H1 (cell line): ENCODE measurements around the gene STK39. TPM values are rescaled to one million over a fixed set of nuclear protein-coding genes. Genes with fewer than 3 reads are reported as not detected.

Experiments used
- CTCF ChIA-PET: fragments of 300-600 bp; sonication (Branson Sonifier 250); formaldehyde crosslinking; loops from one replicate; lab custom pipeline; 2021; ENCODE audit not compliant: partially characterized antibody; lab: Charles Lee
- POLR2A ChIA-PET: fragments of 300-600 bp; sonication (Branson Sonifier 250); formaldehyde crosslinking; loops from one replicate; lab custom pipeline; 2021; ENCODE audit warnings: inconsistent platforms; ENCODE audit not compliant: partially characterized antibody; lab: Charles Lee
- DNase-seq, 2 experiments: peaks; one replicate each; pipeline versions ENCODE4 v3.0.0 to v3.0.0-alpha.2; 2010 to 2022; ENCODE audit warnings: low spot score in 2 of 2, low read depth in 1 of 2, mixed read lengths in 1 of 2
- FAIRE-seq: peaks from 2 replicates; lab custom pipeline; 2011; peaks lifted over from hg19 to GRCh38; lab: Jason Lieb, UNC
- H2AFZ ChIP-seq: 2 replicates; pipeline ENCODE4 v1.8.1; 2012; ENCODE audit warnings: low read length, inconsistent platforms
- H2AK5ac ChIP-seq: 2 replicates; pipeline ENCODE4 v1.6.1; 2013; ENCODE audit warnings: low read depth, low read length
- H2BK120ac ChIP-seq: replicated peaks from 2 replicates; pipeline ENCODE3; 2013; ENCODE audit warnings: low read depth, low read length, inconsistent platforms
- H2BK12ac ChIP-seq: 2 replicates; pipeline ENCODE4 v1.6.1; 2013; ENCODE audit warnings: low read depth, low read length
- H2BK15ac ChIP-seq: 2 replicates; pipeline ENCODE4 v1.6.1; 2013; ENCODE audit warnings: low read length
- H2BK20ac ChIP-seq: 2 replicates; pipeline ENCODE4 v1.6.1; 2013; ENCODE audit warnings: low read length
- H2BK5ac ChIP-seq: 2 replicates; pipeline ENCODE4 v1.6.1; 2013; ENCODE audit warnings: low read depth, low read length
- H3K14ac ChIP-seq: 2 replicates; pipeline ENCODE4 v1.6.1; 2013; ENCODE audit warnings: inconsistent platforms; ENCODE audit not compliant: insufficient read length
- H3K18ac ChIP-seq: 2 replicates; pipeline ENCODE4 v1.6.1; 2013; ENCODE audit warnings: low read length; ENCODE audit errors: extremely low read depth
- H3K23ac ChIP-seq: 2 replicates; pipeline ENCODE4 v1.6.1; 2013; ENCODE audit warnings: inconsistent platforms; ENCODE audit not compliant: insufficient read length
- H3K23me2 ChIP-seq: 2 replicates; pipeline ENCODE4 v1.6.1; 2013; ENCODE audit warnings: low read depth, low read length
- H3K27ac ChIP-seq: 2 replicates; pipeline ENCODE4 v1.6.1; 2011; ENCODE audit warnings: low read depth, low read length, inconsistent platforms
- H3K27me3 ChIP-seq, 4 experiments: replicated peaks in 1 of 4; 1 replicate in 1 of 4; 2 replicates in 3 of 4; pipeline versions ENCODE4 v1.6.1 to v1.8.1; 2011 to 2013; ENCODE audit warnings: low read length in 3 of 4, mild to moderate bottlenecking in 3 of 4, inconsistent platforms in 2 of 4, mixed read lengths in 2 of 4, moderate library complexity in 1 of 4; ENCODE audit not compliant: control insufficient read depth in 3 of 4, insufficient read depth in 3 of 4; ENCODE audit errors: extremely low read depth in 1 of 4
- H3K36me3 ChIP-seq, 4 experiments: 2 replicates each; pipeline versions ENCODE4 v1.6.1 to v1.8.1; 2011 to 2013; ENCODE audit warnings: mild to moderate bottlenecking in 4 of 4, low read length in 3 of 4, moderate library complexity in 2 of 4, control low read depth in 1 of 4, inconsistent platforms in 1 of 4; ENCODE audit not compliant: insufficient read depth in 4 of 4, control insufficient read depth in 2 of 4
- H3K4ac ChIP-seq: replicated peaks from 2 replicates; pipeline ENCODE3; 2013; ENCODE audit warnings: low read length, low read depth, mixed read lengths, inconsistent platforms; ENCODE audit not compliant: insufficient read length
- H3K4me1 ChIP-seq, 4 experiments: replicated peaks in 1 of 4; 1 replicate in 1 of 4; 2 replicates in 3 of 4; pipeline versions ENCODE4 v1.6.1 to v1.8.1; 2011 to 2013; ENCODE audit warnings: low read length in 3 of 4, inconsistent platforms in 2 of 4, mixed read lengths in 1 of 4; ENCODE audit not compliant: insufficient read depth in 4 of 4, control insufficient read depth in 3 of 4
- H3K4me2 ChIP-seq, 2 experiments: 2 replicates each; pipeline versions ENCODE4 v1.6.1 to v1.8.1; 2011 to 2013; ENCODE audit warnings: low read depth in 2 of 2, low read length in 2 of 2, control low read depth in 1 of 2, inconsistent platforms in 1 of 2, mild to moderate bottlenecking in 1 of 2; ENCODE audit not compliant: insufficient read depth in 1 of 2
- H3K4me3 ChIP-seq, 4 experiments: fragments of 200-600, 300-600 bp in 1 of 4; sonication (generic), shearing (Covaris generic), sonication (Bioruptor Twin) in 1 of 4; 2 replicates each; pipeline versions ENCODE4 v1.5.1 to v1.8.1; 2011 to 2016; ENCODE audit warnings: low read length in 4 of 4, low read depth in 3 of 4, control low read depth in 2 of 4, inconsistent platforms in 2 of 4, mild to moderate bottlenecking in 2 of 4, mixed read lengths in 1 of 4, moderate library complexity in 1 of 4; ENCODE audit not compliant: insufficient read depth in 2 of 4; ENCODE audit errors: extremely low read depth in 1 of 4
- H3K56ac ChIP-seq: replicated peaks from 2 replicates; pipeline ENCODE3; 2013; ENCODE audit warnings: low read depth, mild to moderate bottlenecking, mixed read lengths, low read length, inconsistent platforms; ENCODE audit not compliant: insufficient read length
- H3K79me1 ChIP-seq: 2 replicates; pipeline ENCODE4 v1.6.1; 2013; ENCODE audit warnings: low read depth, low read length, control low read depth
- H3K79me2 ChIP-seq, 2 experiments: 2 replicates each; pipeline versions ENCODE4 v1.6.1 to v1.8.1; 2012 to 2013; ENCODE audit warnings: low read length in 2 of 2, mild to moderate bottlenecking in 2 of 2, inconsistent platforms in 1 of 2; ENCODE audit not compliant: insufficient read depth in 2 of 2, control insufficient read depth in 1 of 2
- H3K9ac ChIP-seq, 4 experiments: replicated peaks in 1 of 4; 1 replicate in 1 of 4; 2 replicates in 3 of 4; pipeline versions ENCODE4 v1.6.1 to v1.8.1; 2011 to 2013; ENCODE audit warnings: low read depth in 3 of 4, low read length in 3 of 4, control low read depth in 2 of 4, mild to moderate bottlenecking in 2 of 4, moderate library complexity in 2 of 4, inconsistent platforms in 1 of 4; ENCODE audit errors: extremely low read depth in 1 of 4
- H3K9me3 ChIP-seq, 2 experiments: 2 replicates each; pipeline versions ENCODE4 v1.6.1 to v1.8.1; 2012 to 2013; ENCODE audit warnings: mild to moderate bottlenecking in 2 of 2, moderate library complexity in 2 of 2, control low read depth in 1 of 2, inconsistent platforms in 1 of 2, low read depth in 1 of 2, low read length in 1 of 2, mixed read lengths in 1 of 2; ENCODE audit not compliant: insufficient read depth in 2 of 2
- H4K20me1 ChIP-seq, 2 experiments: replicated peaks in 1 of 2; 2 replicates each; pipeline versions ENCODE3 to v1.8.1; 2011 to 2013; ENCODE audit warnings: inconsistent platforms in 2 of 2, low read length in 2 of 2, mild to moderate bottlenecking in 1 of 2; ENCODE audit not compliant: insufficient read depth in 2 of 2, control insufficient read depth in 1 of 2
- H4K5ac ChIP-seq: 2 replicates; pipeline ENCODE4 v1.6.1; 2013; ENCODE audit warnings: low read length, low read depth, mixed read lengths, inconsistent platforms; ENCODE audit not compliant: insufficient read length
- H4K8ac ChIP-seq: 2 replicates; pipeline ENCODE4 v1.8.0; 2013; ENCODE audit warnings: mild to moderate bottlenecking, moderate library complexity, low read length, inconsistent platforms; ENCODE audit not compliant: insufficient read depth; ENCODE audit errors: extremely low read depth
- H4K91ac ChIP-seq: replicated peaks from 2 replicates; pipeline ENCODE3; 2013; ENCODE audit warnings: low read length, mixed read lengths, inconsistent platforms; ENCODE audit not compliant: insufficient read length
- CHD7 ChIP-seq: fragments of 300-600 bp; sonication (generic); IDR thresholded peaks from 2 replicates; pipeline ENCODE4 v1.7.1; 2012; ENCODE audit warnings: low read length, moderate library complexity, mild to moderate bottlenecking, inconsistent platforms; ENCODE audit not compliant: insufficient replicate concordance
- polyA plus RNA-seq, 7 experiments: library from polyadenylated mRNA; depleted of rRNA in 3 of 7; stranded (reverse) in 5 of 7; unstranded in 2 of 7; fragments of >200 nt in 5 of 7; fragments of 200-250 nt in 2 of 7; gene quantifications; 1 replicate in 5 of 7; 2 replicates in 1 of 7; 4 replicates in 1 of 7; pipeline versions ENCODE4 v1.2.1 to v1.2.3, GENCODE V29; 2011 to 2013; ENCODE audit warnings: missing spikeins in 2 of 7, mixed read lengths in 2 of 7
- total RNA-seq: library from RNA; stranded (reverse); fragmentation: NEBNext Ultra II Directional; extraction: Animal tissue kit (Norgen Biotek cat#: 25700); gene quantifications from 2 replicates; pipeline ENCODE4 v1.2.1, GENCODE V29; 2021

STK39 gene
- total and polyA plus RNA-seq, 2 of the 8 experiments (the other 6 are each of a cell fraction or from before 2014, with no cell fraction given), result 13.7 to 23.8 TPM

GRCh38 chr2:168130346-168130745, 117.0 kb downstream of the STK39 start:
- H3K27me3 ChIP-seq, result no peaks in the 10 kb centered on the region
- TF ChIP-seq CHD7, result no peak

More at GRCh38 chr2:168130346-168130745, 117.0 kb downstream of the STK39 start:
- Histone ChIP-seq H3K23me2 (no peaks in the 10 kb centered on the region), H3K18ac (no peak overlapping the region), H2BK120ac (no peak overlapping the region), H3K9ac (no peak overlapping the region), H2BK12ac (no peak overlapping the region), H2BK15ac (no peak overlapping the region), H4K5ac (no peak overlapping the region), H3K4me2 (no peak overlapping the region), H3K9me3 (no peaks in the 10 kb centered on the region), H3K79me1 (no peaks in the 10 kb centered on the region), H3K23ac (no peak overlapping the region), H3K56ac (no peak overlapping the region), H3K4me1 (no peaks in the 10 kb centered on the region), H4K8ac (no peak overlapping the region), H3K36me3 (no peaks in the 10 kb centered on the region; a peak in 2 of 8 replicates), H4K20me1 (peaks cover 0 to 2% of the 10 kb centered on the region in 2 experiments), H2BK5ac (no peak overlapping the region), H2BK20ac (no peak overlapping the region), H3K4ac (no peak overlapping the region), H2AK5ac (no peak overlapping the region), H3K79me2 (no peaks in the 10 kb centered on the region), H2AFZ (no peak overlapping the region), H3K27ac (no peak overlapping the region), H3K14ac (no peak overlapping the region), H3K4me3 (no peak overlapping the region), H4K91ac (no peak overlapping the region)
- FAIRE-seq (no peak), DNase-seq (no peak)
- POLR2A ChIA-PET, result no interaction called here
- CTCF ChIA-PET, result interaction anchor here (8.6 kb wide), 1 partner anchor 12 kb away, joined by 76 read pairs; no protein-coding TSS in a partner anchor
